DND-41 (cell line): Measurements from ENCODE around the gene INPP5F.

ENCODE experiments used
- ATAC-seq: fragments of 200-7000 bp; cut with Tn5 transposase; 3 replicates; pipeline ENCODE4 v1.9.1; 2021; ENCODE audit warnings: low read depth; ENCODE audit not compliant: insufficient read depth
- DNase-seq: peaks from one replicate; pipeline ENCODE4 v3.0.0-alpha.2; 2020
- H2AFZ ChIP-seq: 2 replicates; pipeline ENCODE4 v1.6.0; 2012; ENCODE audit warnings: low read depth, low read length
- H3K27ac ChIP-seq: 2 replicates; pipeline ENCODE4 v1.5.1; 2012; ENCODE audit warnings: low read length, inconsistent platforms
- H3K27me3 ChIP-seq: fragments of 200-600 bp; sonication (generic); 2 replicates; pipeline ENCODE4 v1.6.0; 2012; ENCODE audit warnings: low read length, mild to moderate bottlenecking, inconsistent platforms; ENCODE audit not compliant: insufficient read depth, poor library complexity
- H3K36me3 ChIP-seq: 2 replicates; pipeline ENCODE4 v1.5.1; 2012; ENCODE audit warnings: low read length, inconsistent platforms; ENCODE audit not compliant: insufficient read depth
- H3K4me1 ChIP-seq: 2 replicates; pipeline ENCODE4 v1.5.1; 2012; ENCODE audit warnings: mild to moderate bottlenecking, low read length; ENCODE audit not compliant: insufficient read depth
- H3K4me2 ChIP-seq: 2 replicates; pipeline ENCODE4 v1.6.0; 2012; ENCODE audit warnings: mild to moderate bottlenecking, moderate library complexity, low read length, inconsistent platforms; ENCODE audit not compliant: insufficient read depth
- H3K4me3 ChIP-seq, 2 experiments: fragments of 200-600 bp in 1 of 2; shearing (Covaris generic) in 1 of 2; 2 replicates each; pipeline ENCODE4 v1.5.1; 2012 to 2016; ENCODE audit warnings: inconsistent platforms in 2 of 2, low read length in 2 of 2, mild to moderate bottlenecking in 2 of 2, low read depth in 1 of 2, moderate library complexity in 1 of 2
- H3K79me2 ChIP-seq: 2 replicates; pipeline ENCODE4 v1.6.0; 2012; ENCODE audit warnings: low read length, inconsistent platforms; ENCODE audit not compliant: insufficient read depth
- H3K9ac ChIP-seq: 2 replicates; pipeline ENCODE4 v1.6.0; 2012; ENCODE audit warnings: low read depth, mild to moderate bottlenecking, inconsistent platforms, low read length, moderate library complexity
- H3K9me3 ChIP-seq: 2 replicates; pipeline ENCODE4 v1.5.1; 2012; ENCODE audit warnings: low read length, moderate library complexity, mild to moderate bottlenecking, inconsistent platforms; ENCODE audit not compliant: insufficient read depth, severe bottlenecking
- H4K20me1 ChIP-seq: 2 replicates; pipeline ENCODE4 v1.6.0; 2012; ENCODE audit warnings: low read length; ENCODE audit not compliant: insufficient read depth
- CTCF ChIP-seq: IDR thresholded peaks from 2 replicates; pipeline ENCODE4 v1.5.1; 2012; ENCODE audit warnings: borderline replicate concordance, low read length, moderate library complexity, mild to moderate bottlenecking; ENCODE audit not compliant: poor library complexity, severe bottlenecking; ENCODE audit errors: extremely low read depth
- EZH2 ChIP-seq: IDR thresholded peaks from 3 replicates; pipeline ENCODE4 v1.6.1; 2012; ENCODE audit warnings: borderline replicate concordance, low read depth, mild to moderate bottlenecking, moderate library complexity, low read length, inconsistent platforms; ENCODE audit not compliant: severe bottlenecking

Gene INPP5F

GRCh38 chr10:119801998-119802538 is 76.2 kb downstream of the INPP5F start:
- no peak overlapping the region for H3K27ac ChIP-seq
- H3K4me1 ChIP-seq, result no peaks in the 10 kb centered on the region
- DNase-seq, result no peak
- no peaks in the 10 kb centered on the region for H4K20me1 ChIP-seq
- H3K27me3 ChIP-seq, result no peaks in the 10 kb centered on the region
- H2AFZ ChIP-seq, result no peak overlapping the region
- peaks cover 8% of the 10 kb centered on the region; the same call in 1 of the 2 replicates for H3K36me3 ChIP-seq
- H3K4me3 ChIP-seq, result no peak overlapping the region
- no peaks in the 10 kb centered on the region for H3K79me2 ChIP-seq
- no peaks in the 10 kb centered on the region for H3K9me3 ChIP-seq
- ATAC-seq, result no peak
- H3K9ac ChIP-seq, result no peak overlapping the region
- no peak overlapping the region for H3K4me2 ChIP-seq
- no peak for TF ChIP-seq EZH2
- TF ChIP-seq CTCF, result no peak

- Histone ChIP-seq H2AFZ (no peak overlapping the region), H3K27ac (no peak overlapping the region), H3K36me3 (peaks cover 6% of the 10 kb centered on the region; the same call in 1 of the 2 replicates), H3K9ac (no peak overlapping the region), H3K79me2 (no peaks in the 10 kb centered on the region), H3K4me3 (no peak overlapping the region), H3K4me1 (no peaks in the 10 kb centered on the region), H3K9me3 (no peaks in the 10 kb centered on the region), H4K20me1 (no peaks in the 10 kb centered on the region), H3K4me2 (no peak overlapping the region), H3K27me3 (no peaks in the 10 kb centered on the region)
- no peak for TF ChIP-seq EZH2
- DNase-seq, result no peak
- ATAC-seq, result no peak
Observed at GRCh38 chr10:119803264-119803663, 77.4 kb downstream of the INPP5F start.

GRCh38 chr10:119805702-119806230 is 79.9 kb downstream of the INPP5F start:
- Histone ChIP-seq H3K4me3 (no peak overlapping the region), H3K9ac (no peak overlapping the region), H4K20me1 (no peaks in the 10 kb centered on the region), H3K4me1 (no peaks in the 10 kb centered on the region), H3K27ac (no peak overlapping the region), H3K4me2 (no peak overlapping the region), H3K27me3 (no peaks in the 10 kb centered on the region), H3K9me3 (no peaks in the 10 kb centered on the region), H3K79me2 (no peaks in the 10 kb centered on the region), H2AFZ (no peak overlapping the region), H3K36me3 (peaks cover 3% of the 10 kb centered on the region; the same call in 1 of the 2 replicates)
- DNase-seq (no peak), ATAC-seq (no peak)
- TF ChIP-seq EZH2 (no peak), CTCF (no peak)

- Histone ChIP-seq H3K4me1 (no peaks in the 10 kb centered on the region), H4K20me1 (no peaks in the 10 kb centered on the region), H3K9me3 (no peaks in the 10 kb centered on the region), H3K9ac (no peak overlapping the region), H3K79me2 (no peaks in the 10 kb centered on the region), H3K27me3 (no peaks in the 10 kb centered on the region), H3K4me2 (no peak overlapping the region), H3K36me3 (peaks cover 3% of the 10 kb centered on the region; the same call in 1 of the 2 replicates), H2AFZ (no peak overlapping the region), H3K4me3 (no peak overlapping the region), H3K27ac (no peak overlapping the region)
- TF ChIP-seq EZH2 (no peak), CTCF (no peak)
- DNase-seq, result no peak
- ATAC-seq, result no peak
Observed at GRCh38 chr10:119806334-119807130, 80.7 kb downstream of the INPP5F start.
